ENCODE measurements around the gene MRPL11. TPM values are rescaled to one million over a fixed set of nuclear protein-coding genes. Genes with fewer than 3 reads are reported as not detected.

Gene MRPL11
- total and polyA plus RNA-seq, 10 of the 15 experiments (the other 5 are each of a cell fraction or from before 2014, with no cell fraction given) = 43.5 to 248 (median 109) TPM

GRCh38 chr11:66386171-66387069, 52.2 kb downstream of the MRPL11 start (continued):
- TF ChIP-seq RCOR1 (conservative IDR thresholded peaks at IDR 0.05; ENCODE audit: low read depth, low read length) = no peak
- TF ChIP-seq NBN (IDR thresholded peaks at IDR 0.05) = 0 out of 2 replicates have a peak, but pooled peaks have one; percentile 41
- TF ChIP-seq CTCF (IDR thresholded peaks at IDR 0.05 in 2 of 3, conservative IDR thresholded peaks at IDR 0.05 in 1 of 3; ENCODE audit: control insufficient read depth in 2 of 3, extremely low read depth in 1 of 3, insufficient read depth in 1 of 3, low read depth in 3 of 3, low read length in 3 of 3) = peak; percentile 84 to 98 (median 94)
- TF ChIP-seq SMC3 (IDR thresholded peaks at IDR 0.05; ENCODE audit: borderline replicate concordance, low read length) = peak; percentile 44
- TF ChIP-seq IKZF1 (conservative IDR thresholded peaks at IDR 0.05) = no peak; the same call in 1 of the 2 replicates
- TF ChIP-seq YY1 (IDR thresholded peaks at IDR 0.05; ENCODE audit: low read depth, low read length) = peak; percentile 51; the same call in 1 of the 2 replicates
- peak in 1 of 2 experiments; percentile 28; a peak in 1 of 4 replicates for TF ChIP-seq CEBPB (IDR thresholded peaks at IDR 0.05; ENCODE audit: borderline replicate concordance in 1 of 2, low read depth in 2 of 2, low read length in 2 of 2)
- 0 out of 2 replicates have a peak, but pooled peaks have one; percentile 24 for TF ChIP-seq RB1 (IDR thresholded peaks at IDR 0.05; ENCODE audit: borderline replicate concordance)

Small RNA genes lying within 50 kb of the gene (small RNA-seq; reads per million reads assigned to genes)
- gene RF00416 (not detected), gene RNU1-84P (not detected)

Other genes with a start within 250 kb of the MRPL11 start
Only the 7 nearest of the 22 such genes appear.
- gene BRMS1, start 93.7 kb downstream of the MRPL11 start, total RNA-seq (2014; rRNA removed) = 63.5 and 64.0 TPM in 2 replicates
- gene BRMS1, start 93.7 kb downstream of the MRPL11 start, total RNA-seq (2014; rRNA removed; fragmentation: Illumina TruSeq; extraction: Trizol) = 38.7 and 42.4 TPM in 2 replicates
- gene BRMS1, start 93.7 kb downstream of the MRPL11 start, total RNA-seq (2021) = 49.6 and 54.7 TPM in 2 replicates
- gene BRMS1, start 93.7 kb downstream of the MRPL11 start, polyA plus RNA-seq (2011; rRNA removed) = 28.9 and 33.7 TPM in 2 replicates
- 11.6 and 29.1 TPM in 2 replicates for gene BRMS1, start 93.7 kb downstream of the MRPL11 start, polyA plus RNA-seq (2014; fragmentation: Illumina TruSeq; extraction: Trizol)
- 1 to 10 TPM; 2.1 to 8.6 TPM for gene BRMS1, start 93.7 kb downstream of the MRPL11 start, polyA plus RNA-seq (2014; fragmentation: Nextera tagmentation; extraction: Ambion mirVana)
- 58.6 and 59.9 TPM in 2 replicates for gene BRMS1, start 93.7 kb downstream of the MRPL11 start, polyA plus RNA-seq (2014; rRNA removed)
- 10 to 100 TPM; 82.5 to 85.3 TPM for gene BRMS1, start 93.7 kb downstream of the MRPL11 start, polyA plus RNA-seq (2016; fragmentation: Nextera tagmentation; extraction: Ambion mirVana)
- 6.3 and 7.2 TPM in 2 replicates for gene B4GAT1, start 91.2 kb downstream of the MRPL11 start, total RNA-seq (2014; rRNA removed)
- gene B4GAT1, start 91.2 kb downstream of the MRPL11 start, total RNA-seq (2014; rRNA removed; fragmentation: Illumina TruSeq; extraction: Trizol) = 2.3 and 2.4 TPM in 2 replicates
- 5.7 and 5.9 TPM in 2 replicates for gene B4GAT1, start 91.2 kb downstream of the MRPL11 start, total RNA-seq (2021)
- gene B4GAT1, start 91.2 kb downstream of the MRPL11 start, polyA plus RNA-seq (2011; rRNA removed) = 2.1 and 3.6 TPM in 2 replicates
- 1.4 and 1.9 TPM in 2 replicates for gene B4GAT1, start 91.2 kb downstream of the MRPL11 start, polyA plus RNA-seq (2014; fragmentation: Illumina TruSeq; extraction: Trizol)
- gene B4GAT1, start 91.2 kb downstream of the MRPL11 start, polyA plus RNA-seq (2014; fragmentation: Nextera tagmentation; extraction: Ambion mirVana) = 1 to 10 TPM in 1 of 2 experiments, under 1 TPM in 1; 0.55 to 1.5 TPM
- 5.0 and 5.7 TPM in 2 replicates for gene B4GAT1, start 91.2 kb downstream of the MRPL11 start, polyA plus RNA-seq (2014; rRNA removed)
- 10 to 100 TPM in 1 of 2 experiments, 1 to 10 TPM in 1; 9.4 to 11.1 TPM for gene B4GAT1, start 91.2 kb downstream of the MRPL11 start, polyA plus RNA-seq (2016; fragmentation: Nextera tagmentation; extraction: Ambion mirVana)
- 2.2 TPM in 2 replicates for gene SLC29A2, start 67.1 kb downstream of the MRPL11 start, total RNA-seq (2014; rRNA removed)
- 1.5 TPM in 2 replicates for gene SLC29A2, start 67.1 kb downstream of the MRPL11 start, total RNA-seq (2014; rRNA removed; fragmentation: Illumina TruSeq; extraction: Trizol)
- 4.7 and 6.0 TPM in 2 replicates for gene SLC29A2, start 67.1 kb downstream of the MRPL11 start, total RNA-seq (2021)
- gene SLC29A2, start 67.1 kb downstream of the MRPL11 start, polyA plus RNA-seq (2011; rRNA removed) = 1.5 and 3.4 TPM in 2 replicates
- gene SLC29A2, start 67.1 kb downstream of the MRPL11 start, polyA plus RNA-seq (2014; fragmentation: Illumina TruSeq; extraction: Trizol) = 2.7 and 3.5 TPM in 2 replicates
- under 1 TPM; 0.27 to 0.44 TPM for gene SLC29A2, start 67.1 kb downstream of the MRPL11 start, polyA plus RNA-seq (2014; fragmentation: Nextera tagmentation; extraction: Ambion mirVana)
- gene SLC29A2, start 67.1 kb downstream of the MRPL11 start, polyA plus RNA-seq (2014; rRNA removed) = 7.5 and 7.7 TPM in 2 replicates
- 1 to 10 TPM; 1.9 to 2.1 TPM for gene SLC29A2, start 67.1 kb downstream of the MRPL11 start, polyA plus RNA-seq (2016; fragmentation: Nextera tagmentation; extraction: Ambion mirVana)
- 0.06 TPM in 1 of 2 replicates, not detected in the other for gene NPAS4, start 17.8 kb downstream of the MRPL11 start, total RNA-seq (2014; rRNA removed)
- not detected in 2 replicates for gene NPAS4, start 17.8 kb downstream of the MRPL11 start, total RNA-seq (2014; rRNA removed; fragmentation: Illumina TruSeq; extraction: Trizol)
- not detected in 2 replicates for gene NPAS4, start 17.8 kb downstream of the MRPL11 start, total RNA-seq (2021)
- gene NPAS4, start 17.8 kb downstream of the MRPL11 start, polyA plus RNA-seq (2011; rRNA removed) = 0.03 TPM in 1 of 2 replicates, not detected in the other
- not detected in 2 replicates for gene NPAS4, start 17.8 kb downstream of the MRPL11 start, polyA plus RNA-seq (2014; fragmentation: Illumina TruSeq; extraction: Trizol)
- not detected for gene NPAS4, start 17.8 kb downstream of the MRPL11 start, polyA plus RNA-seq (2014; fragmentation: Nextera tagmentation; extraction: Ambion mirVana)
- gene NPAS4, start 17.8 kb downstream of the MRPL11 start, polyA plus RNA-seq (2014; rRNA removed) = 0.14 and 0.18 TPM in 2 replicates
- not detected for gene NPAS4, start 17.8 kb downstream of the MRPL11 start, polyA plus RNA-seq (2016; fragmentation: Nextera tagmentation; extraction: Ambion mirVana)
- 0.98 and 1.1 TPM in 2 replicates for gene PELI3, start 28.1 kb upstream of the MRPL11 start, total RNA-seq (2014; rRNA removed)
- gene PELI3, start 28.1 kb upstream of the MRPL11 start, total RNA-seq (2014; rRNA removed; fragmentation: Illumina TruSeq; extraction: Trizol) = 0.54 and 0.97 TPM in 2 replicates
- gene PELI3, start 28.1 kb upstream of the MRPL11 start, total RNA-seq (2021) = 1.5 and 1.8 TPM in 2 replicates
- gene PELI3, start 28.1 kb upstream of the MRPL11 start, polyA plus RNA-seq (2011; rRNA removed) = 0.66 and 1.0 TPM in 2 replicates
- 0.21 and 0.29 TPM in 2 replicates for gene PELI3, start 28.1 kb upstream of the MRPL11 start, polyA plus RNA-seq (2014; fragmentation: Illumina TruSeq; extraction: Trizol)
- under 1 TPM; 0.14 to 0.20 TPM for gene PELI3, start 28.1 kb upstream of the MRPL11 start, polyA plus RNA-seq (2014; fragmentation: Nextera tagmentation; extraction: Ambion mirVana)
- 0.86 and 1.1 TPM in 2 replicates for gene PELI3, start 28.1 kb upstream of the MRPL11 start, polyA plus RNA-seq (2014; rRNA removed)
- under 1 TPM; 0.53 to 0.78 TPM for gene PELI3, start 28.1 kb upstream of the MRPL11 start, polyA plus RNA-seq (2016; fragmentation: Nextera tagmentation; extraction: Ambion mirVana)
- 114 and 117 TPM in 2 replicates for gene DPP3, start 41.6 kb upstream of the MRPL11 start, total RNA-seq (2014; rRNA removed)
- 44.6 and 47.9 TPM in 2 replicates for gene DPP3, start 41.6 kb upstream of the MRPL11 start, total RNA-seq (2014; rRNA removed; fragmentation: Illumina TruSeq; extraction: Trizol)
- 86.4 and 102 TPM in 2 replicates for gene DPP3, start 41.6 kb upstream of the MRPL11 start, total RNA-seq (2021)
- 34.9 and 73.1 TPM in 2 replicates for gene DPP3, start 41.6 kb upstream of the MRPL11 start, polyA plus RNA-seq (2011; rRNA removed)
- 33.5 and 51.2 TPM in 2 replicates for gene DPP3, start 41.6 kb upstream of the MRPL11 start, polyA plus RNA-seq (2014; fragmentation: Illumina TruSeq; extraction: Trizol)
- 1 to 10 TPM; 6.0 to 6.3 TPM for gene DPP3, start 41.6 kb upstream of the MRPL11 start, polyA plus RNA-seq (2014; fragmentation: Nextera tagmentation; extraction: Ambion mirVana)
- 79.7 and 83.1 TPM in 2 replicates for gene DPP3, start 41.6 kb upstream of the MRPL11 start, polyA plus RNA-seq (2014; rRNA removed)
- 10 to 100 TPM; 85.6 to 95.7 TPM for gene DPP3, start 41.6 kb upstream of the MRPL11 start, polyA plus RNA-seq (2016; fragmentation: Nextera tagmentation; extraction: Ambion mirVana)
- 9.0 and 10.7 TPM in 2 replicates for gene BBS1, start 71.8 kb upstream of the MRPL11 start, total RNA-seq (2014; rRNA removed)
- gene BBS1, start 71.8 kb upstream of the MRPL11 start, total RNA-seq (2014; rRNA removed; fragmentation: Illumina TruSeq; extraction: Trizol) = 6.5 TPM in 2 replicates
- 9.9 and 13.1 TPM in 2 replicates for gene BBS1, start 71.8 kb upstream of the MRPL11 start, total RNA-seq (2021)
- gene BBS1, start 71.8 kb upstream of the MRPL11 start, polyA plus RNA-seq (2011; rRNA removed) = 9.1 and 12.1 TPM in 2 replicates
- gene BBS1, start 71.8 kb upstream of the MRPL11 start, polyA plus RNA-seq (2014; fragmentation: Illumina TruSeq; extraction: Trizol) = 7.0 and 9.0 TPM in 2 replicates
- gene BBS1, start 71.8 kb upstream of the MRPL11 start, polyA plus RNA-seq (2014; fragmentation: Nextera tagmentation; extraction: Ambion mirVana) = 1 to 10 TPM; 2.5 to 3.1 TPM
- 12.9 and 14.7 TPM in 2 replicates for gene BBS1, start 71.8 kb upstream of the MRPL11 start, polyA plus RNA-seq (2014; rRNA removed)
- 1 to 10 TPM; 6.7 to 8.3 TPM for gene BBS1, start 71.8 kb upstream of the MRPL11 start, polyA plus RNA-seq (2016; fragmentation: Nextera tagmentation; extraction: Ambion mirVana)

All from GM12878 (cell line).